WI38 (cell line): ENCODE measurements around the gene TNKS2.

Experiments used
- H3K4me3 ChIP-seq: 2 replicates; pipeline ENCODE4 v1.5.1; 2011; ENCODE audit warnings: low read depth, mild to moderate bottlenecking, control low read depth, low read length
- CTCF ChIP-seq: IDR thresholded peaks from 2 replicates; pipeline ENCODE4 v1.5.1; 2012; ENCODE audit warnings: low read depth, mild to moderate bottlenecking, control low read depth, low read length

TNKS2 gene

GRCh38 chr10:91908337-91909116 lies 110.3 kb downstream of the TNKS2 start:
- peak overlapping the region; percentile 72 for H3K4me3 ChIP-seq
- TF ChIP-seq CTCF: no peak

- H3K4me3 ChIP-seq: peak within 1 kb of the TSS; percentile 72
- TF ChIP-seq CTCF: no peak
These were observed 111.0 kb downstream of the TNKS2 start, which contains the start of gene FGFBP3 for GRCh38 chr10:91909117-91909677. Gene FGFBP3 (minus strand): TSS chr10:91909486. CDS start chr10:91908969, 517 bp downstream.

GRCh38 chr10:91910467-91910866 lies 112.2 kb downstream of the TNKS2 start:
- TF ChIP-seq CTCF: no peak
- no peak overlapping the region for H3K4me3 ChIP-seq
